NCI-H345 (cell line): Measurements from ENCODE around the gene CUBN.

Experiments used
- DNase-seq: peaks from one replicate; lab custom pipeline; 2025; lab: John Stamatoyannopoulos, UW

CUBN gene

GRCh38 chr10:17129741-17130140, at the start of gene CUBN:
CUBN (minus strand) TSS chr10:17129811; CDS start chr10:17129765, 46 bp downstream.
- DNase-seq, result no peak

- no peak for DNase-seq
Measured at GRCh38 chr10:17179002-17179401, 49.4 kb upstream of the CUBN start.

GRCh38 chr10:17178006-17178405, 48.4 kb upstream of the CUBN start:
- no peak for DNase-seq

- no peak for DNase-seq
Measured at GRCh38 chr10:17177014-17177413, 47.4 kb upstream of the CUBN start.

GRCh38 chr10:17176091-17176490, 46.5 kb upstream of the CUBN start:
- DNase-seq, result no peak

- DNase-seq, result no peak
Measured at GRCh38 chr10:17175551-17175950, 45.9 kb upstream of the CUBN start.

- no peak for DNase-seq
Measured at GRCh38 chr10:17174626-17175025, 45.0 kb upstream of the CUBN start.

- DNase-seq, result no peak
Measured at GRCh38 chr10:17171141-17171641, 41.6 kb upstream of the CUBN start.

GRCh38 chr10:17169803-17170202, 40.2 kb upstream of the CUBN start:
- DNase-seq, result no peak

GRCh38 chr10:17166699-17167098, 37.1 kb upstream of the CUBN start:
- DNase-seq, result no peak

- no peak for DNase-seq
Measured at GRCh38 chr10:17162828-17163227, 33.2 kb upstream of the CUBN start.

- DNase-seq, result no peak
Measured at GRCh38 chr10:17161775-17162174, 32.2 kb upstream of the CUBN start.

- DNase-seq, result no peak
Measured at GRCh38 chr10:17157024-17157423, 27.4 kb upstream of the CUBN start.

- DNase-seq, result no peak
Measured at GRCh38 chr10:17155826-17156225, 26.2 kb upstream of the CUBN start.

- no peak for DNase-seq
Measured at GRCh38 chr10:17154116-17154515, 24.5 kb upstream of the CUBN start.

GRCh38 chr10:17153321-17153720, 23.7 kb upstream of the CUBN start:
- DNase-seq, result no peak

GRCh38 chr10:17151716-17152115, 22.1 kb upstream of the CUBN start:
- DNase-seq, result no peak

GRCh38 chr10:17147884-17148489, 18.4 kb upstream of the CUBN start:
- no peak for DNase-seq

- DNase-seq, result no peak
Measured at GRCh38 chr10:17146892-17147291, 17.3 kb upstream of the CUBN start.

- no peak for DNase-seq
Measured at GRCh38 chr10:17145239-17145638, 15.6 kb upstream of the CUBN start.

- no peak for DNase-seq
Measured at GRCh38 chr10:17144757-17145156, 15.1 kb upstream of the CUBN start.

- DNase-seq, result no peak
Measured at GRCh38 chr10:17144032-17144431, 14.4 kb upstream of the CUBN start.

- DNase-seq, result no peak
Measured at GRCh38 chr10:17143055-17143690, 13.6 kb upstream of the CUBN start.
